Measurements from ENCODE around the gene TSKU. TPM values are rescaled to one million over a fixed set of nuclear protein-coding genes. Genes with fewer than 3 reads are reported as not detected.
A peak's percentile ranks its signal among the peaks of the same experiment; 100 is the strongest.

TSKU gene
- total RNA-seq, 1 experiment from 2014 or later = 40.6 TPM

GRCh38 chr11:76750746-76751145 is 32.4 kb upstream of the TSKU start:
- BruUV-seq (replicated peaks) = no TSS peak
- Mint-ChIP-seq H3K4me1 (ENCODE audit: low read depth, unreplicated experiment) (peaks cover 14% of the 10 kb centered on the region), H3K27ac (ENCODE audit: unreplicated experiment) (no peak overlapping the region), H3K9me3 (ENCODE audit: unreplicated experiment) (no peaks in the 10 kb centered on the region), H3K27me3 (ENCODE audit: insufficient read depth, unreplicated experiment) (no peaks in the 10 kb centered on the region), H3K36me3 (ENCODE audit: insufficient read depth, unreplicated experiment) (no peaks in the 10 kb centered on the region), H3K4me3 (ENCODE audit: unreplicated experiment) (no peak overlapping the region)
- H3K9me3 ChIP-seq = no peaks in the 10 kb centered on the region
- intact Hi-C loops (cut with micrococcal nuclease; ENCODE audit: unreplicated experiment) = no loop called here
- ChIA-PET POLR2A (no interaction called here), CTCF (no interaction called here)
- no peaks in the 10 kb centered on the region for H3K27me3 ChIP-seq (replicated peaks; ENCODE audit: control insufficient read depth, insufficient read depth, low read length)
- no peaks in the 10 kb centered on the region for H3K36me3 ChIP-seq (ENCODE audit: control insufficient read depth, insufficient read depth, low read length)
- peaks cover 11% of the 10 kb centered on the region for H3K4me1 ChIP-seq
- no peak overlapping the region for H3K4me3 ChIP-seq (ENCODE audit: low read depth, low read length)
- no peak for DNase-seq
- no peak for TF ChIP-seq CTCF (IDR thresholded peaks at IDR 0.05; ENCODE audit: insufficient read depth in 1 of 2, low read depth in 1 of 2, low read length in 1 of 2, severe bottlenecking in 1 of 2, unreplicated experiment in 1 of 2)

- no peaks in the 10 kb centered on the region for H3K9me3 Mint-ChIP-seq (ENCODE audit: unreplicated experiment)
- H3K4me3 Mint-ChIP-seq (ENCODE audit: unreplicated experiment) = no peak overlapping the region
- intact Hi-C loops (cut with micrococcal nuclease; ENCODE audit: unreplicated experiment) = no loop called here
- no peaks in the 10 kb centered on the region for H3K27me3 Mint-ChIP-seq (ENCODE audit: insufficient read depth, unreplicated experiment)
- CTCF ChIA-PET = no interaction called here
- H3K4me3 ChIP-seq (ENCODE audit: low read depth, low read length) = no peak overlapping the region
- POLR2A ChIA-PET = no interaction called here
- no peaks in the 10 kb centered on the region for H3K27me3 ChIP-seq (replicated peaks; ENCODE audit: control insufficient read depth, insufficient read depth, low read length)
- peaks cover 7% of the 10 kb centered on the region; the same call in 1 of the 2 replicates for H3K4me1 ChIP-seq
- H3K36me3 Mint-ChIP-seq (ENCODE audit: insufficient read depth, unreplicated experiment) = no peaks in the 10 kb centered on the region
- H3K27ac Mint-ChIP-seq (ENCODE audit: unreplicated experiment) = no peak overlapping the region
- H3K36me3 ChIP-seq (ENCODE audit: control insufficient read depth, insufficient read depth, low read length) = no peaks in the 10 kb centered on the region
- BruUV-seq (replicated peaks) = no TSS peak
- no peak for TF ChIP-seq CTCF (IDR thresholded peaks at IDR 0.05; ENCODE audit: insufficient read depth in 1 of 2, low read depth in 1 of 2, low read length in 1 of 2, severe bottlenecking in 1 of 2, unreplicated experiment in 1 of 2)
- DNase-seq = peak in 1 of 2 experiments; percentile 36
- peaks cover 8% of the 10 kb centered on the region for H3K4me1 Mint-ChIP-seq (ENCODE audit: low read depth, unreplicated experiment)
- H3K9me3 ChIP-seq = no peaks in the 10 kb centered on the region
These were observed 30.6 kb upstream of the TSKU start for GRCh38 chr11:76752321-76753143.

GRCh38 chr11:76753449-76753848 is 29.7 kb upstream of the TSKU start:
- POLR2A ChIA-PET = no interaction called here
- no peak for TF ChIP-seq CTCF (IDR thresholded peaks at IDR 0.05; ENCODE audit: insufficient read depth in 1 of 2, low read depth in 1 of 2, low read length in 1 of 2, severe bottlenecking in 1 of 2, unreplicated experiment in 1 of 2)
- peak in 1 of 2 experiments; percentile 27 for DNase-seq
- Histone ChIP-seq H3K9me3 (no peaks in the 10 kb centered on the region), H3K4me1 (peaks cover 3% of the 10 kb centered on the region; the same call in 1 of the 2 replicates), H3K36me3 (ENCODE audit: control insufficient read depth, insufficient read depth, low read length) (no peaks in the 10 kb centered on the region), H3K27me3 (replicated peaks; ENCODE audit: control insufficient read depth, insufficient read depth, low read length) (no peaks in the 10 kb centered on the region), H3K4me3 (ENCODE audit: low read depth, low read length) (no peak overlapping the region)
- Mint-ChIP-seq H3K27ac (ENCODE audit: unreplicated experiment) (no peak overlapping the region), H3K9me3 (ENCODE audit: unreplicated experiment) (no peaks in the 10 kb centered on the region), H3K4me1 (ENCODE audit: low read depth, unreplicated experiment) (peaks cover 5% of the 10 kb centered on the region), H3K4me3 (ENCODE audit: unreplicated experiment) (no peak overlapping the region), H3K27me3 (ENCODE audit: insufficient read depth, unreplicated experiment) (no peaks in the 10 kb centered on the region), H3K36me3 (ENCODE audit: insufficient read depth, unreplicated experiment) (no peaks in the 10 kb centered on the region)
- intact Hi-C loops (cut with micrococcal nuclease; ENCODE audit: unreplicated experiment) = no loop called here
- CTCF ChIA-PET = no interaction called here
- BruUV-seq (replicated peaks) = no TSS peak

All from Caco-2 (cell line).